HCT116 (cell line): Measurements from ENCODE around the gene ADGRG1. TPM values are rescaled to one million over a fixed set of nuclear protein-coding genes. Genes with fewer than 3 reads are reported as not detected.

Experiments used
- ATAC-seq: fragments of 200-7000 bp; cut with Tn5 transposase; 2 replicates; pipeline ENCODE4 v1.9.1; 2020; ENCODE audit warnings: mild to moderate bottlenecking, moderate library complexity
- BruUV-seq: library from RNA; stranded (reverse); fragments of 400-500 nt; replicated peaks from 2 replicates; lab custom pipeline; 2021; lab: Mats Ljungman, UMichigan
- CTCF ChIA-PET: fragments of 300-600 bp; sonication (Branson Sonifier 250); formaldehyde crosslinking; loops from one replicate; lab custom pipeline; 2021; ENCODE audit warnings: antibody characterized with exemption; lab: Charles Lee
- POLR2A ChIA-PET: fragments of 300-600, 350-600 bp; sonication (Branson Sonifier 250); formaldehyde crosslinking; loops from one replicate; lab custom pipeline; 2021; ENCODE audit warnings: antibody characterized with exemption; lab: Charles Lee
- RAD21 ChIA-PET, 2 experiments: fragments of 300-600 bp; sonication (Branson Sonifier 250); formaldehyde crosslinking; loops; one replicate each; lab custom pipeline; 2023; ENCODE audit warnings: low total read pairs in 2 of 2; ENCODE audit not compliant: uncharacterized antibody in 2 of 2, unreplicated experiment in 2 of 2, low non-redundant PET in 1 of 2; lab: Charles Lee
- DNase-seq: peaks from one replicate; pipeline ENCODE4 v3.0.0-alpha.2; 2010; ENCODE audit warnings: low read depth, low spot score
- H2AFZ ChIP-seq: fragments of 200-600 bp; shearing (Covaris generic), sonication (generic); 2 replicates; pipeline ENCODE4 v1.6.1; 2017; ENCODE audit warnings: low read depth, mixed run types, mixed read lengths, antibody characterized with exemption, low read length; ENCODE audit not compliant: poor library complexity, severe bottlenecking
- H3K27ac ChIP-seq: 2 replicates; pipeline ENCODE4 v1.5.1; 2012; ENCODE audit warnings: low read depth, low read length
- H3K27me3 ChIP-seq: fragments of 200-600 bp; sonication (generic); 2 replicates; pipeline ENCODE4 v1.6.1; 2016; ENCODE audit warnings: mixed run types, low read length, mixed read lengths; ENCODE audit not compliant: insufficient read depth
- H3K36me3 ChIP-seq, 2 experiments: fragments of 200-500 bp in 1 of 2; fragments of 200-600 bp in 1 of 2; sonication (Bioruptor generic) in 1 of 2; sonication (generic) in 1 of 2; 2 replicates each; pipeline versions ENCODE4 v1.5.1 to v1.6.1; 2014 to 2016; ENCODE audit warnings: low read length in 2 of 2, inconsistent platforms in 1 of 2, mixed read lengths in 1 of 2, mixed run types in 1 of 2; ENCODE audit not compliant: insufficient read depth in 2 of 2, control insufficient read depth in 1 of 2
- H3K4me1 ChIP-seq, 2 experiments: fragments of 200-600 bp in 1 of 2; sonication (generic) in 1 of 2; 2 replicates each; pipeline versions ENCODE4 v1.5.1 to v1.6.1; 2012 to 2017; ENCODE audit warnings: low read length in 2 of 2, inconsistent platforms in 1 of 2, mild to moderate bottlenecking in 1 of 2, mixed read lengths in 1 of 2, mixed run types in 1 of 2, moderate library complexity in 1 of 2; ENCODE audit not compliant: insufficient read depth in 2 of 2, control insufficient read depth in 1 of 2
- H3K4me2 ChIP-seq: fragments of 200-600 bp; sonication (generic); 2 replicates; pipeline ENCODE4 v1.6.1; 2017; ENCODE audit warnings: mixed run types, low read length, mixed read lengths
- H3K4me3 ChIP-seq, 2 experiments: fragments of 200-600 bp in 1 of 2; sonication (generic) in 1 of 2; replicated peaks in 1 of 2; 2 replicates each; pipeline ENCODE4 v1.5.1; 2011 to 2016; ENCODE audit warnings: low read length in 2 of 2, control low read depth in 1 of 2, low read depth in 1 of 2, mild to moderate bottlenecking in 1 of 2, mixed read lengths in 1 of 2, mixed run types in 1 of 2
- H3K79me2 ChIP-seq: fragments of 200-600 bp; sonication (generic); 2 replicates; pipeline ENCODE4 v1.6.1; 2017; ENCODE audit warnings: mild to moderate bottlenecking, mixed run types, low read length, moderate library complexity, mixed read lengths; ENCODE audit not compliant: insufficient read depth
- H3K9ac ChIP-seq: fragments of 200-600 bp; sonication (generic); 2 replicates; pipeline ENCODE4 v1.6.1; 2016; ENCODE audit warnings: low read length, mixed read lengths
- H3K9me2 ChIP-seq: fragments of 200-600 bp; sonication (generic), shearing (Covaris generic); 2 replicates; pipeline ENCODE4 v1.6.1; 2017; ENCODE audit warnings: mixed run types, mild to moderate bottlenecking, moderate library complexity; ENCODE audit not compliant: insufficient read depth
- H3K9me3 ChIP-seq, 2 experiments: fragments of 200-500 bp in 1 of 2; fragments of 200-600 bp in 1 of 2; sonication (Bioruptor generic) in 1 of 2; sonication (generic) in 1 of 2; 2 replicates each; pipeline ENCODE4 v1.6.1; 2014 to 2017; ENCODE audit warnings: low read length in 2 of 2, mixed read lengths in 2 of 2, inconsistent platforms in 1 of 2, low read depth in 1 of 2, mild to moderate bottlenecking in 1 of 2, mixed run types in 1 of 2, moderate library complexity in 1 of 2; ENCODE audit not compliant: control insufficient read depth in 1 of 2, insufficient read depth in 1 of 2
- H4K20me1 ChIP-seq: fragments of 200-600 bp; sonication (generic), shearing (Covaris generic); 2 replicates; pipeline ENCODE4 v1.6.1; 2017; ENCODE audit warnings: mixed run types, mild to moderate bottlenecking, moderate library complexity; ENCODE audit not compliant: insufficient read depth
- CBX3 ChIP-seq: IDR thresholded peaks from 2 replicates; pipeline ENCODE4 v1.6.1; 2012; ENCODE audit warnings: low read depth
- EGR1 ChIP-seq: IDR thresholded peaks from 2 replicates; pipeline ENCODE4 v1.6.1; 2012; ENCODE audit warnings: low read depth
- ELF1 ChIP-seq: IDR thresholded peaks from 2 replicates; pipeline ENCODE4 v1.6.1; 2012; ENCODE audit warnings: low read depth, borderline replicate concordance
- EZH2phosphoT487 ChIP-seq: fragments of 200-600 bp; IDR thresholded peaks from 2 replicates; pipeline ENCODE4 v1.6.1; 2018; ENCODE audit warnings: antibody characterized with exemption, borderline replicate concordance
- JUND ChIP-seq: IDR thresholded peaks from 2 replicates; pipeline ENCODE4 v1.6.1; 2012
- POLR2AphosphoS5 ChIP-seq: IDR thresholded peaks from 2 replicates; pipeline ENCODE4 v1.6.1; 2011; ENCODE audit warnings: mild to moderate bottlenecking, low read depth, low read length, moderate library complexity
- RAD21 ChIP-seq: IDR thresholded peaks from 2 replicates; pipeline ENCODE4 v1.6.1; 2012; ENCODE audit warnings: low read depth, mild to moderate bottlenecking
- SIN3A ChIP-seq: IDR thresholded peaks from 2 replicates; pipeline ENCODE4 v1.6.1; 2012; ENCODE audit warnings: low read depth
- SP1 ChIP-seq: IDR thresholded peaks from 2 replicates; pipeline ENCODE4 v1.6.1; 2012; ENCODE audit warnings: low read depth
- TCF7L2 ChIP-seq: IDR thresholded peaks from 2 replicates; pipeline ENCODE4 v1.7.0; 2011; ENCODE audit warnings: borderline replicate concordance, inconsistent platforms; ENCODE audit not compliant: insufficient read depth, insufficient read length; ENCODE audit errors: extremely low read depth
- YY1 ChIP-seq: IDR thresholded peaks from 2 replicates; pipeline ENCODE4 v1.6.1; 2011; ENCODE audit warnings: low read length, low read depth, moderate library complexity, mild to moderate bottlenecking; ENCODE audit not compliant: insufficient replicate concordance; ENCODE audit errors: extremely low read depth
- ZNF274 ChIP-seq: fragments of 200-500 bp; sonication (Bioruptor generic); IDR thresholded peaks from 2 replicates; pipeline ENCODE4 v1.6.1; 2014; ENCODE audit warnings: mild to moderate bottlenecking, low read depth, low read length, inconsistent platforms
- intact Hi-C: fragments of 100-400 bp; cut with micrococcal nuclease; formaldehyde crosslinking; loops from 2 replicates; pipeline ENCODE4 v1.10.0; 2022
- total RNA-seq: library from RNA; stranded (reverse); gene quantifications from one replicate; pipeline ENCODE4 v1.2.1, GENCODE V29; 2021; ENCODE audit not compliant: unreplicated experiment
- TF ChIP-seq, protein P1 (sequence below): IDR thresholded peaks from 2 replicates; pipeline ENCODE4 v1.6.1; 2012
- TF ChIP-seq, protein P2 (sequence below): IDR thresholded peaks from 2 replicates; pipeline ENCODE4 v1.6.1; 2011; ENCODE audit warnings: mild to moderate bottlenecking, low read length, moderate library complexity; ENCODE audit not compliant: insufficient replicate concordance; ENCODE audit errors: extremely low read depth
- TF ChIP-seq, protein P3 (sequence below): IDR thresholded peaks from 2 replicates; pipeline ENCODE4 v1.6.1; 2012
- TF ChIP-seq, protein P4 (sequence below), 3 experiments: fragments of 200-600 bp in 1 of 3; sonication (generic) in 1 of 3; IDR thresholded peaks in 2 of 3; conservative IDR thresholded peaks in 1 of 3; 2 replicates each; pipeline ENCODE4 v1.5.1; 2012 to 2017; ENCODE audit warnings: low read depth in 2 of 3, low read length in 2 of 3, antibody characterized with exemption in 1 of 3, borderline replicate concordance in 1 of 3, control low read depth in 1 of 3, mild to moderate bottlenecking in 1 of 3, mixed read lengths in 1 of 3, mixed run types in 1 of 3, moderate library complexity in 1 of 3; ENCODE audit not compliant: insufficient read depth in 1 of 3

ADGRG1 gene
- total RNA-seq, 1 experiment from 2014 or later = 36.4 TPM

DNA sequence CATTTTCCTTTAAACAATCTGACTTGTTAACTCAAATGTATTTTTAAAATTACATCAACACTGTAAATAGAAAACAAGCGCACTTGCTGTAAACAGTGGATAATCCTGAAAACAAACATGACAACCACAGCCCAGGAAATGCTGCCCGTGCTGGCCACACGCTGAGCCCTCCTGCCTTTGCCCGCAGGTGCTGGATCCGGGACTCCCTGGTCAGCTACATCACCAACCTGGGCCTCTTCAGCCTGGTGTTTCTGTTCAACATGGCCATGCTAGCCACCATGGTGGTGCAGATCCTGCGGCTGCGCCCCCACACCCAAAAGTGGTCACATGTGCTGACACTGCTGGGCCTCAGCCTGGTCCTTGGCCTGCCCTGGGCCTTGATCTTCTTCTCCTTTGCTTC lies 33.1 kb downstream of the ADGRG1 start:
- POLR2A ChIA-PET = no interaction called here
- no peaks in the 10 kb centered on the region; a peak in 1 of 4 replicates for H3K36me3 ChIP-seq
- H3K27ac ChIP-seq = no peak overlapping the region

More for the DNA sequence above, 33.1 kb downstream of the ADGRG1 start:
- Histone ChIP-seq H3K4me1 (no peaks in the 10 kb centered on the region), H3K27me3 (no peaks in the 10 kb centered on the region), H3K9ac (no peak overlapping the region), H3K4me3 (no peak overlapping the region), H2AFZ (no peak overlapping the region), H4K20me1 (no peaks in the 10 kb centered on the region), H3K79me2 (no peaks in the 10 kb centered on the region), H3K4me2 (no peak overlapping the region), H3K9me3 (no peaks in the 10 kb centered on the region), H3K9me2 (no peaks in the 10 kb centered on the region)
- ChIA-PET CTCF (no interaction called here), RAD21 (no interaction called here)
- intact Hi-C loops = no loop called here
- no peak for TF ChIP-seq EZH2phosphoT487
- TF ChIP-seq ELF1 = no peak
- TF ChIP-seq CBX3 = no peak
- TF ChIP-seq, protein P1, sequence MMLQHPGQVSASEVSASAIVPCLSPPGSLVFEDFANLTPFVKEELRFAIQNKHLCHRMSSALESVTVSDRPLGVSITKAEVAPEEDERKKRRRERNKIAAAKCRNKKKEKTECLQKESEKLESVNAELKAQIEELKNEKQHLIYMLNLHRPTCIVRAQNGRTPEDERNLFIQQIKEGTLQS = no peak
- TF ChIP-seq RAD21 = no peak
- TF ChIP-seq, protein P2, sequence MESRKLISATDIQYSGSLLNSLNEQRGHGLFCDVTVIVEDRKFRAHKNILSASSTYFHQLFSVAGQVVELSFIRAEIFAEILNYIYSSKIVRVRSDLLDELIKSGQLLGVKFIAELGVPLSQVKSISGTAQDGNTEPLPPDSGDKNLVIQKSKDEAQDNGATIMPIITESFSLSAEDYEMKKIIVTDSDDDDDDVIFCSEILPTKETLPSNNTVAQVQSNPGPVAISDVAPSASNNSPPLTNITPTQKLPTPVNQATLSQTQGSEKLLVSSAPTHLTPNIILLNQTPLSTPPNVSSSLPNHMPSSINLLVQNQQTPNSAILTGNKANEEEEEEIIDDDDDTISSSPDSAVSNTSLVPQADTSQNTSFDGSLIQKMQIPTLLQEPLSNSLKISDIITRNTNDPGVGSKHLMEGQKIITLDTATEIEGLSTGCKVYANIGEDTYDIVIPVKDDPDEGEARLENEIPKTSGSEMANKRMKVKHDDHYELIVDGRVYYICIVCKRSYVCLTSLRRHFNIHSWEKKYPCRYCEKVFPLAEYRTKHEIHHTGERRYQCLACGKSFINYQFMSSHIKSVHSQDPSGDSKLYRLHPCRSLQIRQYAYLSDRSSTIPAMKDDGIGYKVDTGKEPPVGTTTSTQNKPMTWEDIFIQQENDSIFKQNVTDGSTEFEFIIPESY = no peak
- TF ChIP-seq SIN3A = no peak
- TF ChIP-seq SP1 = no peak
- no peak for TF ChIP-seq TCF7L2
- no peak for TF ChIP-seq JUND
- no peak for TF ChIP-seq ZNF274
- TF ChIP-seq, protein P3, sequence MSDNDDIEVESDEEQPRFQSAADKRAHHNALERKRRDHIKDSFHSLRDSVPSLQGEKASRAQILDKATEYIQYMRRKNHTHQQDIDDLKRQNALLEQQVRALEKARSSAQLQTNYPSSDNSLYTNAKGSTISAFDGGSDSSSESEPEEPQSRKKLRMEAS = no peak
- TF ChIP-seq POLR2AphosphoS5 = no peak
- TF ChIP-seq, protein P4, sequence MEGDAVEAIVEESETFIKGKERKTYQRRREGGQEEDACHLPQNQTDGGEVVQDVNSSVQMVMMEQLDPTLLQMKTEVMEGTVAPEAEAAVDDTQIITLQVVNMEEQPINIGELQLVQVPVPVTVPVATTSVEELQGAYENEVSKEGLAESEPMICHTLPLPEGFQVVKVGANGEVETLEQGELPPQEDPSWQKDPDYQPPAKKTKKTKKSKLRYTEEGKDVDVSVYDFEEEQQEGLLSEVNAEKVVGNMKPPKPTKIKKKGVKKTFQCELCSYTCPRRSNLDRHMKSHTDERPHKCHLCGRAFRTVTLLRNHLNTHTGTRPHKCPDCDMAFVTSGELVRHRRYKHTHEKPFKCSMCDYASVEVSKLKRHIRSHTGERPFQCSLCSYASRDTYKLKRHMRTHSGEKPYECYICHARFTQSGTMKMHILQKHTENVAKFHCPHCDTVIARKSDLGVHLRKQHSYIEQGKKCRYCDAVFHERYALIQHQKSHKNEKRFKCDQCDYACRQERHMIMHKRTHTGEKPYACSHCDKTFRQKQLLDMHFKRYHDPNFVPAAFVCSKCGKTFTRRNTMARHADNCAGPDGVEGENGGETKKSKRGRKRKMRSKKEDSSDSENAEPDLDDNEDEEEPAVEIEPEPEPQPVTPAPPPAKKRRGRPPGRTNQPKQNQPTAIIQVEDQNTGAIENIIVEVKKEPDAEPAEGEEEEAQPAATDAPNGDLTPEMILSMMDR (IDR thresholded peaks at IDR 0.05 in 2 of 3, conservative IDR thresholded peaks at IDR 0.05 in 1 of 3; ENCODE audit: borderline replicate concordance in 1 of 3, insufficient read depth in 1 of 3, low read depth in 2 of 3, low read length in 2 of 3) = no peak
- no peak for TF ChIP-seq YY1
- TF ChIP-seq EGR1 = no peak
- no peak for DNase-seq
- BruUV-seq = no TSS peak
- no peak for ATAC-seq
